Hypothalamus (tissue), 51 donors: Measurements from ENCODE around the gene APOM.

Experiments
- DNase-seq, 51 donors: peaks; one replicate each; lab custom pipeline; 2025; lab: John Stamatoyannopoulos, UW

The APOM gene

DNA sequence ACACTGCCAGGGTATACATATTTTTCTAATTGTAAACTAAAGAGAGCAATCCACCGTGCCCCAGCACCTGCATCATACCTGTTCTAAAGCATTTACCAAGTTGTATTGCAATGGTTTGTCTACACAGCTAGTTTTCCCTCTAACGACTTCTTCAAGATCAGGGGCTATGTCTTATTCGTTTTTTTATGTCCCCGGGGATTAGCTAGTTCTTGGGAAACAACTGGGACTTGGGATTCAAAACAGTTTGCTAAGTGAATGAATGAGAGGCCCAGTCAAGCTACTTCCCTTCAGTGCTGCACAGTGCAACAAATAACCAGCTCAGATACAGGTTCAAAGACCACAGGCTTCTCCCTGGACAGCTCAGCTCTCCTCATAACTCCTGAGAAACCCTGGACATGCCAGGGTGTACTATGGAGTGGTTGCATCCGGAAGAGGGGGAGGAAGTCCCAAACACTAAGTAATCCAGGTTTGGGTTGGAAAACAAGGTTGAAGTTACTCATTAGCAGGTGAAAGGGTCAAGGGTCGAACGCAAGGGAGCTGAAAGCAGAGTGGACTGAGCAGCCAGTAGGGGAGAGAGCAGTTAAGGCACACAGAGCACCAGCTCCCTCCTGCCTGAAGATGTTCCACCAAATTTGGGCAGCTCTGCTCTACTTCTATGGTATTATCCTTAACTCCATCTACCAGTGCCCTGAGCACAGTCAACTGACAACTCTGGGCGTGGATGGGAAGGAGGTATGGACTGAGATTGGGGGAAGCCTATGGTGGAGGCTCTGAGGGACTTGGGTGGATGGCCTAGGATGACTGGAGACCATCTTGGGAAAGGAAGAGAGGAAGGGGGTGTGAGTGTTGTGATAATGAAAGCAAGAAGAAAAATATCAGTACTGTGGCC, at the start of gene APOM:
Gene APOM, plus strand, starts transcription at position 546 of the 889 bp plus-strand sequence. Its CDS starts 73 bp downstream, at position 619.
- DNase-seq = no peak

DNA sequence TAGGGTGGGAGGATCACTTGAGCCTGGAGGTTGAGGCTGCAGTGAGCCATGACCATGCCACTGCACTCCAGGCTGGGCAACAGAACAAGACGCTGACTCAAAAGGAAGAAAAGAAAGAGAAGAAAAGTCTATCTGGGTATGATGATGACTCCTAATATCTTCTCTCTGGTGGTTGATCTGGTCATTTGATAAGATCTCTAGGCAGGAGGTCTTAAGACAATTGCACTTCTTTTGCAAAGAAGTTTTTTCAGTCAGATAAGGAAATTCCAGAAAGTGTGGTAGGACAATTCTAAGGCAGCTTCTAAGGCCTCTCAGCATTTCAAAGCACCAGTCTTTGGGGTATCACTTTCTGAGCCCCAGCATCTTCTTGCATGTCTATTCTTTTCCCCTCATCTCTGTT, 48.4 kb upstream of the APOM start:
- DNase-seq = no peak

DNA sequence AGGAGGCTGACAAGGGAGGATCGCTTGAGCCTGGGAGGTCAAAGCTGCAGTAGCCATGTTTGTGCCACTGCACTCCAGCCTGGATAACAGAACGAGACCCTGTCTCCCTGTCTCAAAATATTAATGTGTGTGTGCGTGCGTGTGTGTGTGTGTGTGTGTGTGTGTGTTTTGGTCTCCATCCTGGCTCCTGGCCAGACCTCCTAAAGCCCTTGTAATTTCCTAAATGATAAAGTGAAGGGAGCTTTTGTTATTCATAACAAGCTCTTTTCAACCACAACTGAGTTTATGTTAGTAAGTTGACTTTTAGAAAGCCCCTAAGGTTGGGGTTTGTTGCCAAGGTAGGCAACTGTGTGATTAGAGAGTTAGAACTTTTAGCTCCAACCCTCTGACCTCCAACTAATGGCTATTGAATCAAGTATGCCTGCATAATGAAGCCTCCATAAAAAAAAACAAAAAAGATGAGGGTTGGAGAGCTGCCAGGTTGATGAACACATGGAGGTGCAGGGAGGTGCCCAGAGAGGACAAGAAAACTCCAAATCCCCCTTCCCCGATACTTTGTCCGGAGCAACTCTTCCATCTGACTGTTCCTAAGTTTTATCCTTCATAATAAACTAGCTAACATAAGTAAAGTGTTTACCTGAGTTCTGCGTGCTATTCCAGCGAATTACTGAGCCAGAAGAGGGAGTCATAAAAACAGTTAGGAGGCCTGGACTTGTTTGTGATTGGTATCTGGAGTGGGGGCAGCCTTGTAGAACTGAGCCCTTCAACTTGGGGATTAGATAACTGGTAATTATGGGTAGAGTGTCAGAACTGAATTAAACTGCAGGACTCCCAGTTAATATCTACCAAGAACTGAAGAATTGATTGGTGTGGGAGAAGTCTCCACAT, 45.9 kb upstream of the APOM start:
- DNase-seq = no peak

DNA sequence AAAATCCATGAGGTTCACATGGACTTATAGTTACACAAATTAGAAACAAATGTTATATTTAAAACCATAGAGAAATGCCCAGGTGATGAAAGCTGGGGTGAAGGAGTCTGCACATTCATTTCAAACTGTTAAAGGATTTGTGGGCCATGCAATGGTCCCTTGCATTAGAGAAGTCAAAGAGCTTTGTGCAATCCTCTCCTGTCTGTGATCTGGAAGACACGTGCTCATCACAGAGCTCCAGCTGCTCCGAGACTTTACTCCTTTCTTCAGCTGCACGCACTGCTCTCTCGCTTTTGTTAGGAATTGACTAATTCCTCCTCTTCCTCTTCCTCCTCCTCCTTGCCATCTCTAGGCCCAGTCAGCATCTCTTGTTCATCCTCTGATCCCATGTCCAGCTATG, 44.7 kb upstream of the APOM start:
- no peak for DNase-seq

DNA sequence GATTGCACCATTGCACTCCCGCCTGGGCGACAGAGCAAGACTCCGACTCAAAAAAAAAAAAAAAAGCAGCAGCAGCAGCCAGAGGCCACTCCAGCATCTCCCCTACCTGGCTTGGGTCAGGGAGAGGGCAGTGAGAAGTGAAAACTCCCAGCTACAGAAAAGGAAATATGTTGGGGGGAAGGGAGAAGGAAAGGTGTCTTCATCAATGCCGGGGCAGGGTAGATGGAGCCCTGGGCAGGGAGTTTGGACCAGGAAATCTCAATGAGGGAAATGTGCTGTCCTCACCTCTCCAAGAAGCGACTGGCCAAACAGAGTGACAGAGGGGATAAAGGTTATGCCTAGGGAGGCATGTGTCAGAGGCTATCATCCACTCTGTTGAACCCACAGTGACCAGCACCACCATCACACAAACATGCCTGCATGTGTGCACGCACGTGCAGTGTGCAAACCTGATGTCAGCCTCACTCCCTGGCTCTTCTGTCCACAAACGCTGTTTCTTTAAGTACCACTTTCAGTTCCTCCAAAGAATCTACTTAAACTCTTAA, 41.5 kb upstream of the APOM start:
- peak in 3 of 51 donors; percentile 7 to 18 (median 7) for DNase-seq

DNA sequence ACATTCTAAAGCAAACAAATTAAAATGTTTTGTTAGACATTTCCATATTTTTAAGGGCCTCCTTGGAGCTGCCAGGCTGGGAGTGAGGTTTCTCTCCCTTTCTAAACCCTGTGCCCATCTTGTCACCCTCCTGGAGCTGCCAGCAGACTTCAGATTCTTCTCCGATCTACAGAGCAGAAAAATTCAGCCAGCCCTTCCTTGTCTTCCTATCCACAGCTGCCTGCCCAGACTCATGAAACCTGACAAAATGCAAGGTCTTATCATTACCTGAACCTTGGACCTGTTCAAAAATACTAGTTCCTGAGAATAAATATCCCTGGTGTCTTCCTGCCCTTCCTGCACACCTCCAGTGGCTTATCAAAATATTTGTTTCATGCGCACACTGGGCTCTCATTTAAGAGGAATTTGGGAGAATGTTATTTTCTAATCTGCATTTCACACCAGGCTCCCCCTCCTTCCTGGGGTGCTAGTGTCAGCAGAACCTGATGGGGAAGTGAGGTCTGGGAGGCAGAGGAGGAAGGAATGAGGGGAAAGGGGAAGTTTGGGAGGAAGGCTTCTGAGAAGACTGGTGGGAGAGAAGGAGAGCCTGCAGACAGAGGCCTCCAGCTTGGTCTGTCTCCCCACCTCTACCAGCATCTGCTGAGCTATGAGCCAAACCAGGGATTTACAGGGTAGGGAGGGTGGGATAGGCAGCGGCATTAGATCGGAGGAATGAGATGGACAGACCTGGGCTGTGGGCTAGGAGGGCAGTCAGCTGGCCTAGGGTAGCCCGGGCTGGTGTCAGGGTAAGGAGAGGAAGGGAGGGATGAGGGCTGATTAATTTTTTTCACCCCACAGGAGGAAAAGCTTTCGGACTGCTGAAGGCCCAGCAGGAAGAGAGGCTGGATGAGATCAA, 40.8 kb upstream of the APOM start, which contains the start of gene AIF1:
Gene AIF1, plus strand, starts transcription at position 551 of the 895 bp plus-strand sequence. Its CDS starts 96 bp downstream, at position 647.
- DNase-seq = peak in 1 of 51 donors; percentile 25

DNA sequence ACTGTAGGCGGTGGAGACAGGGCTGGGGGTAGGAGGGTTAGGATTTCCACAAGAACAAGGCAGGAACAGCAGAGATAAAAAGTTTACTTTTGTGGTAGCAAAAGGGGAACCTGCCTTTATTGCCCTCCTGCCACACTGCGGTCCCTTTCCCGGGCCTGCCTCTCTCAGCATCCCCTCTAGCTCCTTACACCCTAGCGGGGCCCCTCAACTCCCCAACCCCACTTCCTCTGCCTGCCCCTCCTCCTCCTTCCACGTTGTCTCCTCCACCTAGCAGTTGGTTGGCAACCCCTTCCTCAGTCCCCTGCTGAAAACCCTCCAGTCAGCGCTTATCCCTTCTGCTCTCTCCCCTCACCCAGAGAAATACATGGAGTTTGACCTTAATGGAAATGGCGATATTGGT, 39.9 kb upstream of the APOM start:
- DNase-seq = peak in 1 of 51 donors; percentile 10

DNA sequence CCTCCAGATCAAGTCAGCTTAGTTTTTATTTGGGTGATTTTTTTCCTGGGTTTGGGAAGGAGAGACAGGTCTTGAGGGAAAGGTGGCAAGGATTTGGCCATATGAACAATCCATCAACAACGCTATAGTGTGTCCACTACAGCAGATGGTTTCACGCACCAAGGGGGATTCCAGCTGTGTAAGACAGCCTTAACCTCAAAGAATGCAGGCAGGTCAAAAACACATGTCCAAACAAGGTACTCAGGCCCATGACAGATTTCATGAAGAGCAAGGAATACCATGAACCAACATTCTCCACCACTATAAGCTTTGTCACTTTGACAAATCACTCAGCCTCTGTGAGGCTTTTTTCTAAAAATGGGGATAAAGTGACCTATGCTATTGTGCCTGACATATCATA, 38.7 kb upstream of the APOM start:
- no peak for DNase-seq

DNA sequence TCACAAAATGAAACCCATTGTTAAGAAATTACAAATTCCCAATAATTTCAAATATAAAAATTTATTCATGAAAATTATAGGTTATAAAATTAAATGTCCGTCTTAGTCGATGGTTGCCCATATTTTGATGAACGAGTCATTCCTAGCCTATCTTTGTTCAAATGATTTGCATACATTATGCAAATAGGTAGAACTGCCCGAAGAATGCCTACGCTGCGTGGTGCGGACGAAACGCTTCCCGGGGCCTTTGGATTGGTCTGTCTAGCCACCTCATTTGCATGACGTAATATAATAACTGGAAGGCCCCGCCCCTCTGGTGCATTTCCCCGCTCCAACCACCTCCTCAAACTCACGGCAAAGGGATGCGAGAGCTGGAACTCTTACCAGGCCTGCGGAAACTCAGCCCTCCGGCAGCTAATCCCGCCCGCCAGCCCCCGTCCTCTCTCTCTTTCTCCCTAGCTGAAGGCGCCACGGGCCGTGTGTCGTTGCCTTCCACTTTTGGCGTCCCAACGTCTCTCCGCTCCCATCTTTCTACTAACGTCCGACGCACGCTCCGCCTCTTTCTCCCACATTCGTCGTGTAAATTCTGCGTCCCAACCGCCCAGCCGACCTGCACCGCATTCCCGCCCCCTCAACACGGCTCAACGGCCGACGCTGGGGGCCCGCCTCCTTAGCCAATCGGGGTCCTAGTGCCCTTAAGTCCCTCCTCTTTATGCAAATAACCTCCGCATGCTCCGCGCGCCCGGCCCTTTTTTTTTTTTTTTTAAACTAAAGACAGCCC, 35.7 kb upstream of the APOM start:
- DNase-seq = peak in 50 of 51 donors; percentile 77 to 100 (median 97)

DNA sequence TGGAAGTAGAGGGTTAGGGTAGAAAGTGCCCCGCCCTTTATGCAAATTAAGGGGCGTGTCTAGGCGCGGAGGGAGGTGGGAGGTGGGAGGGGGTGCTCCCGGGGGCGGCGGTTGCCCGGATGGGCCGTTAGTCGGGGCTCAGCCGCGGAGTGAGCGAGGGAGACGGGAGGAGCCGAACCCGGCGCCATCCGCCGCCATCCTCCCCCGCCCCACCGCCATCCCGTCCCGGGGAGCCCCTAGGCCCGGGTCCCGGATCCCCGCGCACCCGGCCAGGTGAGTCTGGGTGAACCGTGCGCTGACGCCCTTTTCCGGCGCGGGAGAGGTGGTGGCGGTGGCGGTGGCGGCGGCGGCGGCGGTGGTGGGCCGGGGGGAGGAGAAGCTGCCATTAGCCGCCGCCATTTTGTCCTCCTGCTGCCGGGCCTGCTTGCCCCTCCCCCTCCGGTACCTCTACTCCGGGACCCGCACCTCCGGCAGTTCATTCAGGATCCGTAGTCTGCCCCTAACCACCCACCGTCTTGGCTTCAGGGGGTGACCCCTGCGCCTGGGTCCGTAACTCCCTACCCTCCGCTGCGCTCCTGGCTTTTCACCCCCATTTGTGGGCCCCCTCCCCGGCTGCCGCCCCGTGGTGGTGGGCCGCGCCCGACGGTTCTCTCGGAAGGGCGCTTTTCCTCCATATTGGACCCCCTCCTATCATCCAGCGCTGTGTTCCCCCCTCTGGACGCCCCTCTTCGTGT, 34.9 kb upstream of the APOM start, which contains the start of gene PRRC2A:
Gene PRRC2A, plus strand, starts transcription at position 130 of the 734 bp plus-strand sequence. CDS start 2,075 bp downstream, outside the sequence.
- DNase-seq = peak in 36 of 51 donors; percentile 48 to 100 (median 84)

DNA sequence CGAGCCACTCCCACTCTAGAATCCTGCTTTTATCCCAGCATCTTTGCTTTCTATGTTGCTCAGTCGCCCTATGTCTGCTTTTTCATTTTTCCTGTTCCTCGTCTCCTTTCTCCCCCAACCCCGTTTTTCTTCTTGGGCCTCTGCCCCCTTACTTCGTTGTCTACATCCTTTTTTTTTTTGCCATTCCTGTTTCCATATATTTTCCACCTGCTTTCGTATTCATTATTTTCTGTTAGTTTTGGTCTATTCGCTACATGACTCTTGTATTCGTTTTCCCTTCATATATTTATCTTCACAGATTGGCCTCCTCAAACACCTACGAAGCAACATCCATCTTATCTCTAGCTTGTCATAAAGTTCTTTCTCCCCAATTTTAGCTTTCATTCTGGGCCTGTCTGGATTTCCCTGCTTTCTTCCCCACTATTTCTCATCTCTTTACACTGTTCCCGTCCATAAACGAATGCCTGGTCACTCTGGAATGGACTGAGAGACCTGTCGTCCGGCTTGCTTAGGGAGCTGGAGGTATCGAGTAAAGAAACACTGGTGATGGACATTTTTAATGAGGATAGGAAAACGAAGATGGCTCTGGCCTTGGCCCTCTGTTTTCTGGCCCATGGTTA, 34.3 kb upstream of the APOM start:
- DNase-seq = peak in 3 of 51 donors; percentile 9 to 52 (median 10)

DNA sequence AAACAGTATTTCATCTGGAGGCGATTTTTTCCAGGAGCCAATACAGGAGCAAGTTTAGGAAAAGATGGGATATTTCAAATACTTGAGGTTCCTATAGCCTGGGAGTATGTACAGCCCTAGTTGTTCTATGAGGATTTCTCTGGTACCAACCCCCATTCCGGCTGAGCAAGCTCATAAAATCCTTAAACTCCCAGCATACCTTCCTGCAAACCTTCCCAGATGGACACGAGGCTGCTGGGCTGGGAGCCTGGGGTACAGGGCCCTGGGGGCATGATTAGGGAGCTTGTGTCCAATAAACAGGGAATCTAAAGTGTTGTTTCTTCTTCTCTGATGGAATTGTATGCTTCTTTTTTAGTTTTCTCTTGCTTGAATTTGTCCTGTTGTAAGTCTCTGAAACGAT, 33.7 kb upstream of the APOM start:
- DNase-seq = no peak

DNA sequence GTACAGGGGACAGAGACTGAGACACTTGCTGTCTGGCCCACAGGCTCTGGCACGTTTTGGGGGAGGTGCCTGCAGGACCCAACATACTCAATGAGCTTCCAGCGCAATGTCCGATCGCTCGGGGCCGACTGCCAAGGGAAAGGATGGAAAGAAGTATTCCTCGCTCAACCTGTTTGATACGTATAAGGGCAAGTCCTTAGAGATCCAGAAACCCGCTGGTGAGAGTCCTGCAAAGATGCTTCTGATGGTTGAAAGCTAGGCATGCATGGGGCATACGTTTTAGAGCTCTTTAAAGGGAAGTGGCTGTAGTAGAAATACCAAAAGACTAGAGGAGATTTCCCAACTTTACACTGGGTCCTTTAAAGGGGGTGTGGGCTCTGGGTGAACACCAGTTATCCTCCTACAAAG, 33.0 kb upstream of the APOM start:
- DNase-seq = no peak

DNA sequence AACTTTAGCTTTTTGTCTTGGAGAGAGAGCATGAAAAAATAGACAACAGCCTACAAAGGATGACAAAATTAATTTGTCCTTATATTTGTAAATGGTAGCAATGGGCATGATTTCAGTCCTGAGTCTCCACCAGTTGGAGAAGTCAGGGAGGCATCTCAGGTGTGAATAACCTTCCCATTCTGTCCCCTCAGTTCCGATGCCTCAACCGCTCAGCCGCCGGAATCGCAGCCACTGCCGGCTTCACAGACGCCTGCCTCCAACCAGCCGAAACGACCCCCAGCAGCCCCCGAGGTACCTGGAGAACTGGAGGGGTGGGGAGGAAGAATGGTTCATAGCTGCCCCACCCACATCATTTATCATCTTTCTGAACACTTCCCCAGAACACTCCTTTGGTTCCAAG, 31.6 kb upstream of the APOM start:
- DNase-seq = no peak

DNA sequence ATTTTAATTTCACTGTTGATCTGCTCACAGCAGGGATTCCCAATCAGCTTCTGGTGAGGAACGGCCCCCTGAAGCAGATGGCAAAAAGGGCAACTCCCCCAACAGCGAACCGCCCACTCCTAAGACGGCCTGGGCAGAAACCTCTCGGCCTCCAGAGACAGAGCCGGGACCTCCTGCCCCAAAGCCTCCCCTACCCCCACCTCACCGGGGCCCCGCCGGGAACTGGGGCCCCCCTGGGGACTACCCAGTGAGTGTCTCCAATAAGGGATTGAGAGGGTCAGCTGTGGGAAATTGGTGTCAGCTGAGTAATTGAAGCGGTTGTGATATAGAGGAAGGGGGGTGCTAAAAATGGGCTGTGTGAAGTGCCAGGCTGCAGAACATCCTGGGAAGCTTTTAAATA, 28.7 kb upstream of the APOM start:
- no peak for DNase-seq

DNA sequence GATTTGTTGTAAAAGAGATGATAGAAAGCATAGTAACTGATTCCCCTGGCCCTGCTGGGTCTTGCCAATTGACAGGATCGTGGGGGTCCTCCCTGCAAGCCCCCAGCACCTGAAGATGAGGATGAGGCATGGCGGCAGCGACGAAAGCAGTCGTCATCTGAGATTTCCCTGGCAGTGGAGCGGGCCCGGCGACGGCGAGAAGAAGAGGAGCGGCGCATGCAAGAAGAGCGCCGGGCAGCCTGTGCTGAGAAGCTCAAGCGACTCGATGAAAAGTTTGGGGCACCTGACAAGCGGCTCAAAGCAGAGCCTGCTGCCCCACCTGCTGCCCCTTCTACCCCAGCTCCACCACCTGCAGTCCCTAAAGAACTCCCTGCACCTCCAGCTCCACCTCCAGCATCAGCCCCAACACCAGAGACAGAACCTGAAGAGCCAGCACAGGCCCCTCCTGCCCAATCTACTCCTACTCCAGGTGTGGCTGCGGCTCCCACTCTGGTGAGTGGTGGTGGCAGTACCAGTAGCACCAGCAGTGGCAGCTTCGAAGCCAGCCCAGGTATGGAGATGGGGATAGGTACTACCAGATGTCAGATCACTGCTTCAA, 27.9 kb upstream of the APOM start:
- DNase-seq = no peak

DNA sequence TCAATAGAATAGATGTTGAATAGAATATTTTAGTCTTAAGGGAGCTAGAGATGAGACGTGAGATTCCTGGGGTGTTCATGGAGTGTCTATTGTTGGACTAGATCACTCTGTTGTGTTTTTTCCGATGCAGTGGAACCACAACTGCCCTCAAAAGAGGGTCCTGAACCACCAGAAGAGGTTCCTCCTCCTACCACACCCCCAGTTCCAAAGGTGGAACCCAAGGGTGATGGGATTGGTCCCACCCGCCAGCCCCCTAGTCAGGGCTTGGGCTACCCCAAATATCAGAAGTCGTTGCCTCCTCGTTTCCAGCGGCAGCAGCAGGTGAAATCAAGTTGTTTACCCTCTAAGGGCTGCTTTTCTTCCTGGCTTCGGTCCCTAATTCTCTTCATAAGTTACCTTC, 26.7 kb upstream of the APOM start:
- no peak for DNase-seq
